ENCODE results near the gene USP33. TPM values are rescaled to one million over a fixed set of nuclear protein-coding genes. Genes with fewer than 3 reads are reported as not detected.
"Not testable (repeated sequence)": the region's sequence is repeated elsewhere in the genome, so short reads cannot be mapped to it uniquely, and the experiment has no call there.

Gene USP33
- total RNA-seq, 1 donor from 2014 or later, result 47.0 TPM

- DNase-seq (ENCODE audit: low read depth), result no peak
- Histone ChIP-seq H3K36me3 (ENCODE audit: control insufficient read depth, insufficient read depth, low read length) (no peaks in the 10 kb centered on the region), H3K27me3 (ENCODE audit: control insufficient read depth, insufficient read depth, low read length) (no peaks in the 10 kb centered on the region), H3K4me3 (ENCODE audit: low read depth, low read length) (no peak overlapping the region)
- TF ChIP-seq CTCF (IDR thresholded peaks at IDR 0.05; ENCODE audit: insufficient read depth, low read length, poor library complexity, severe bottlenecking), result no peak
These were observed 8.4 kb upstream of the USP33 start for GRCh38 chr1:77768006-77768405.

GRCh38 chr1:77762072-77762476, 2.4 kb upstream of the USP33 start:
- DNase-seq (ENCODE audit: low read depth), result no peak
- H3K4me3 ChIP-seq (ENCODE audit: low read depth, low read length), result no peak overlapping the region
- H3K36me3 ChIP-seq (ENCODE audit: control insufficient read depth, insufficient read depth, low read length), result no peaks in the 10 kb centered on the region
- no peak for TF ChIP-seq CTCF (IDR thresholded peaks at IDR 0.05; ENCODE audit: insufficient read depth, low read length, poor library complexity, severe bottlenecking)
- no peaks in the 10 kb centered on the region for H3K27me3 ChIP-seq (ENCODE audit: control insufficient read depth, insufficient read depth, low read length)

- no peak for TF ChIP-seq CTCF (IDR thresholded peaks at IDR 0.05; ENCODE audit: insufficient read depth, low read length, poor library complexity, severe bottlenecking)
- DNase-seq (ENCODE audit: low read depth), result no peak
- Histone ChIP-seq H3K4me3 (ENCODE audit: low read depth, low read length) (no peak overlapping the region), H3K36me3 (ENCODE audit: control insufficient read depth, insufficient read depth, low read length) (no peaks in the 10 kb centered on the region), H3K27me3 (ENCODE audit: control insufficient read depth, insufficient read depth, low read length) (no peaks in the 10 kb centered on the region)
These were observed 2.0 kb downstream of the USP33 start for GRCh38 chr1:77757603-77758002.

GRCh38 chr1:77757066-77757584, 2.5 kb downstream of the USP33 start:
- no peak for TF ChIP-seq CTCF (IDR thresholded peaks at IDR 0.05; ENCODE audit: insufficient read depth, low read length, poor library complexity, severe bottlenecking)
- no peak for DNase-seq (ENCODE audit: low read depth)
- H3K4me3 ChIP-seq (ENCODE audit: low read depth, low read length), result no peak overlapping the region
- H3K36me3 ChIP-seq (ENCODE audit: control insufficient read depth, insufficient read depth, low read length), result no peaks in the 10 kb centered on the region
- H3K27me3 ChIP-seq (ENCODE audit: control insufficient read depth, insufficient read depth, low read length), result no peaks in the 10 kb centered on the region

GRCh38 chr1:77756052-77756754, 3.4 kb downstream of the USP33 start:
- Histone ChIP-seq H3K27me3 (ENCODE audit: control insufficient read depth, insufficient read depth, low read length) (no peaks in the 10 kb centered on the region), H3K4me3 (ENCODE audit: low read depth, low read length) (no peak overlapping the region), H3K36me3 (ENCODE audit: control insufficient read depth, insufficient read depth, low read length) (no peaks in the 10 kb centered on the region)
- no peak for TF ChIP-seq CTCF (IDR thresholded peaks at IDR 0.05; ENCODE audit: insufficient read depth, low read length, poor library complexity, severe bottlenecking)
- DNase-seq (ENCODE audit: low read depth), result no peak

GRCh38 chr1:77749489-77749888, 10.2 kb downstream of the USP33 start:
- H3K4me3 ChIP-seq (ENCODE audit: low read depth, low read length); H3K27me3 ChIP-seq (ENCODE audit: control insufficient read depth, insufficient read depth, low read length); H3K36me3 ChIP-seq (ENCODE audit: control insufficient read depth, insufficient read depth, low read length); DNase-seq (ENCODE audit: low read depth): not testable (repeated sequence)
